Tibial nerve (tissue), 4 donors: ENCODE measurements around the gene CITED4.

Experiments used
- EP300 ChIP-seq, 2 donors: sonication (generic); formaldehyde crosslinking; IDR thresholded peaks; one replicate each; pipeline ENCODE4 v1.6.1; 2017; ENCODE audit warnings: antibody characterized with exemption in 2 of 2, mild to moderate bottlenecking in 1 of 2
- POLR2A ChIP-seq, 2 donors: fragments of 450-650 bp; IDR thresholded peaks; one replicate each; pipeline ENCODE4 v1.6.1; 2017; ENCODE audit warnings: antibody characterized with exemption in 2 of 2, mild to moderate bottlenecking in 2 of 2, moderate library complexity in 2 of 2
- TF ChIP-seq, protein P1 (sequence below), 5 experiments: fragments of 200-600 bp in 3 of 5; fragments of 450-650 bp in 2 of 5; sonication (generic) in 3 of 5; IDR thresholded peaks; one replicate each; pipeline ENCODE4 v1.5.1; 2016 to 2019; ENCODE audit warnings: antibody characterized with exemption in 5 of 5, mild to moderate bottlenecking in 3 of 5, moderate library complexity in 2 of 5

DNA sequence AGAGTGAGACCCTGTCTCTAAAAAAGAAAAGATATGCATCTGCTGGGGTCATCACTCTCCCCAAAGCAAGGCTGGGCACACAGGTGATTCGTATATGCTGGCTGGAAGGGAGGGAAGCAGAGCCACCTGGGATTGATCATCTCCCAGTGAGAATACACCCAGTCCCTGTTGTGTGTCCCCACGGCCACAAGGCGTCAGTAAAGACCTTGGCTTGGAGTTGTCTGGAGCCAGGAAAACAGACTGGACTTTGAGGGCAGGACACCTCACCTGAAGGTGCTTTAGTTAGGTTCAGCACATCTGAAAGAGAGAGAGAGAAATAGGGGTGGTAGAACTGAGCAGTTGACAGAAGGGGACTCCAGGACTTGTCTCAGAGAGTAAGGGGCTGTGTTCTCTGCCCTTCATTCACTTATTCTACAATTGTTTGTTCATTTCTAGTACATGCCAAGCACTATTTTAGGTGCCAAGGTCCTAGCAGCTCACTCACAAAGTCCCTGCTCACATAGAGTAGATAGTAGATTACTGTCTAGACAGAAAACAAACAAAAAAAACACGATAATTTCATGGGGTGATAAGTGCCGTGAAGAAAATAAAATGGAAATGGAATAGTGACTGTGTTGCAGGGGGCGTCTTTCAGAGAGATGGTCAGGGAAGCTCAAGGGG is 13.5 kb downstream of the CITED4 start:
- TF ChIP-seq, protein P1, sequence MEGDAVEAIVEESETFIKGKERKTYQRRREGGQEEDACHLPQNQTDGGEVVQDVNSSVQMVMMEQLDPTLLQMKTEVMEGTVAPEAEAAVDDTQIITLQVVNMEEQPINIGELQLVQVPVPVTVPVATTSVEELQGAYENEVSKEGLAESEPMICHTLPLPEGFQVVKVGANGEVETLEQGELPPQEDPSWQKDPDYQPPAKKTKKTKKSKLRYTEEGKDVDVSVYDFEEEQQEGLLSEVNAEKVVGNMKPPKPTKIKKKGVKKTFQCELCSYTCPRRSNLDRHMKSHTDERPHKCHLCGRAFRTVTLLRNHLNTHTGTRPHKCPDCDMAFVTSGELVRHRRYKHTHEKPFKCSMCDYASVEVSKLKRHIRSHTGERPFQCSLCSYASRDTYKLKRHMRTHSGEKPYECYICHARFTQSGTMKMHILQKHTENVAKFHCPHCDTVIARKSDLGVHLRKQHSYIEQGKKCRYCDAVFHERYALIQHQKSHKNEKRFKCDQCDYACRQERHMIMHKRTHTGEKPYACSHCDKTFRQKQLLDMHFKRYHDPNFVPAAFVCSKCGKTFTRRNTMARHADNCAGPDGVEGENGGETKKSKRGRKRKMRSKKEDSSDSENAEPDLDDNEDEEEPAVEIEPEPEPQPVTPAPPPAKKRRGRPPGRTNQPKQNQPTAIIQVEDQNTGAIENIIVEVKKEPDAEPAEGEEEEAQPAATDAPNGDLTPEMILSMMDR (IDR thresholded peaks at IDR 0.05), result peak; percentile 53 to 82 (median 70)
- TF ChIP-seq POLR2A (IDR thresholded peaks at IDR 0.05) (no peak), EP300 (IDR thresholded peaks at IDR 0.05) (no peak)
